VCaP (cell line): ENCODE measurements around the gene PLCB1.
A peak's percentile ranks its signal among the peaks of the same experiment; 100 is the strongest.

ENCODE experiments used
- H3K27ac ChIP-seq: fragments of 450-650 bp; 2 replicates; pipeline ENCODE4 v1.5.1; 2017
- CTCF ChIP-seq: fragments of 450-650 bp; conservative IDR thresholded peaks from 2 replicates; pipeline ENCODE4 v1.5.1; 2017; ENCODE audit warnings: mild to moderate bottlenecking, moderate library complexity

PLCB1 gene

DNA sequence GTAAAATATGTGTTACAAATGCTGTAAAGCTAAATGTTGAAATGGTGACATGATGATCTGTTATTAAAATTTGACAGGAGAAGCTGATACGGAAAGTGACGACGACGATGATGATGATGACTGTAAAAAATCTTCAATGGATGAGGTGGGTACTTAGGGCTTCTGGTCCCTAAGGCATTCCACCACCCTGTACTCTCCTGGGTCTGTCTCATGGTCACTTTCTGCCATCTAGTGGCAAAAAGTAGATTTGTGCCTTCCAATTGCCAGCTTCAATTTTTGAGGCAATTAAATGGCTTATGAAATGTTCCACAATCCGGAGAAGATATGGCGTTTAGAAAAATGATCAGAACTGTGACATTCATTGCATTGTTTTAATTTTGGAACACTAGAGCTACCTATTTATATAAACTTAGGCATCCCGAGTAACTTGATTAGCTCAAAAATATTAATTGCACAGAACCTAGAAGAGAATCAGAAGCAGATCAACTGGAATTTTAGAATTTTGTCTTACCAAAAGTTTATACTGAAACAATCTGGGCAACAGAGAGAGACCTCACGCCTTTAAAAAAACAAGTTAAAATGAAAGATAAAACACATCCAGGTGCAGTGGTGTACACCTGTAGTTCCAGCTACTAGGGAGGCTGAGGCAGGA, 590.3 kb downstream of the PLCB1 start:
- peak; percentile 94 for TF ChIP-seq CTCF
- no peak overlapping the region for H3K27ac ChIP-seq

GRCh38 chr20:8723296-8723695, 591.2 kb downstream of the PLCB1 start:
- TF ChIP-seq CTCF, result no peak
- no peak overlapping the region for H3K27ac ChIP-seq

GRCh38 chr20:8724884-8725283, 592.8 kb downstream of the PLCB1 start:
- no peak for TF ChIP-seq CTCF
- H3K27ac ChIP-seq, result no peak overlapping the region

- no peak overlapping the region for H3K27ac ChIP-seq
- no peak for TF ChIP-seq CTCF
Observed at GRCh38 chr20:8726460-8726859, 594.4 kb downstream of the PLCB1 start.

- no peak overlapping the region for H3K27ac ChIP-seq
- TF ChIP-seq CTCF, result no peak
Observed at GRCh38 chr20:8735014-8735413, 602.9 kb downstream of the PLCB1 start.

DNA sequence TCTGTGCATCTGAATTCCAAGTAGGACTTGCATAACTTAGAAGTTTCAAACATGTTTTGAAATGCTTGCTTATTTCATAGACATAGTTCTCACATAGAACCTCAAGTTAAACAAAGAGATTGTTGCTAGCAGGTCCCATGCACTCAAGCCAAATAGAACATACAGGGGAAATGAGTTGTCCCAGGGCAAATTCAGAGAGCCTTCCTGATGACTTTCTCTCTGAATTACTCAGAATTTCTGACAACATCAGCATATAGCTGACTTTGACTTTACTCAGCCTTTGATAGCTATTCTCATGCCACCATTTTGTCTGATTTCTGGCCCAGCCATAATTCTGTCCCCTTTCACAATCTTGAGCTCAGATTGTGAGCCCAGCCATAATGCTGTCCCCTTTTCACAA, 603.6 kb downstream of the PLCB1 start:
- TF ChIP-seq CTCF, result no peak
- no peak overlapping the region for H3K27ac ChIP-seq

- no peak overlapping the region for H3K27ac ChIP-seq
- no peak for TF ChIP-seq CTCF
Observed at GRCh38 chr20:8740265-8740664, 608.2 kb downstream of the PLCB1 start.
